A549 (cell line): ENCODE data around the gene NTM. TPM values are rescaled to one million over a fixed set of nuclear protein-coding genes. Genes with fewer than 3 reads are reported as not detected.

Source experiments
- ATAC-seq, 2 experiments: fragments of 200-7000 bp in 1 of 2; fragments of >200 bp in 1 of 2; cut with Nextera tagmentation in 1 of 2; cut with Tn5 transposase in 1 of 2; 3 replicates each; pipeline versions ENCODE4 v1.8.0 to v1.9.1; 2018 to 2020; ENCODE audit warnings: mild to moderate bottlenecking in 1 of 2, moderate library complexity in 1 of 2
- CTCF ChIA-PET: fragments of 300-600 bp; sonication (Branson Sonifier 250); formaldehyde crosslinking; extraction: SDS; loops from one replicate; lab custom pipeline; 2021; ENCODE audit warnings: antibody characterized with exemption, inconsistent platforms; lab: Yijun Ruan, JAX
- POLR2A ChIA-PET: fragments of 350-600 bp; formaldehyde crosslinking; extraction: SDS; loops from one replicate; lab custom pipeline; 2021; ENCODE audit warnings: antibody characterized with exemption, inconsistent platforms; lab: Yijun Ruan, JAX
- DNase-seq, 2 experiments: peaks; one replicate each; pipeline versions ENCODE4 v3.0.0 to v3.0.0-alpha.2; 2011 to 2016; ENCODE audit warnings: low read depth in 1 of 2, low spot score in 1 of 2
- FAIRE-seq: peaks from 2 replicates; lab custom pipeline; 2011; peaks lifted over from hg19 to GRCh38; lab: Jason Lieb, UNC
- H3K27ac ChIP-seq, 2 experiments: fragments of >200 bp; sonication (Bioruptor Twin); formaldehyde crosslinking; 3 replicates each; pipeline ENCODE4 v1.5.1; 2016 to 2017
- H3K4me1 ChIP-seq: fragments of >200 bp; sonication (Bioruptor Twin); formaldehyde crosslinking; 3 replicates; pipeline ENCODE4 v1.6.1; 2016
- H3K4me2 ChIP-seq: fragments of >200 bp; sonication (Bioruptor Twin); formaldehyde crosslinking; 3 replicates; pipeline ENCODE4 v1.6.1; 2016
- H3K4me3 ChIP-seq: fragments of >200 bp; sonication (Bioruptor Twin); formaldehyde crosslinking; 3 replicates; pipeline ENCODE4 v1.5.1; 2016
- H3K9me3 ChIP-seq: fragments of >200 bp; sonication (Bioruptor Twin); formaldehyde crosslinking; 3 replicates; pipeline ENCODE4 v1.6.1; 2016
- BHLHE40 ChIP-seq: IDR thresholded peaks from 2 replicates; pipeline ENCODE4 v1.6.1; 2012; ENCODE audit warnings: low read depth, low read length, inconsistent platforms
- CHD2 ChIP-seq: fragments of 150-350 bp; IDR thresholded peaks from 2 replicates; pipeline ENCODE4 v1.6.1; 2014; ENCODE audit warnings: low read length; ENCODE audit not compliant: partially characterized antibody
- EHF ChIP-seq: fragments of 250-450 bp; sonication (Bioruptor Pico); IDR thresholded peaks from 2 replicates; pipeline ENCODE4 v1.5.0; 2020; ENCODE audit warnings: mild to moderate bottlenecking
- EHMT2 ChIP-seq: fragments of 200-600 bp; sonication (generic); IDR thresholded peaks from 2 replicates; pipeline ENCODE4 v1.6.1; 2016; ENCODE audit warnings: antibody characterized with exemption, low read depth, mild to moderate bottlenecking, moderate library complexity
- ELK1 ChIP-seq: fragments of 150-350 bp; IDR thresholded peaks from 2 replicates; pipeline ENCODE4 v1.6.1; 2014; ENCODE audit warnings: low read depth, mild to moderate bottlenecking, low read length
- ESRRA ChIP-seq: fragments of 150-350 bp; IDR thresholded peaks from 2 replicates; pipeline ENCODE4 v1.6.1; 2014; ENCODE audit warnings: mild to moderate bottlenecking, low read length, borderline replicate concordance
- FOSB ChIP-seq: fragments of 250-450 bp; sonication (Bioruptor Pico); IDR thresholded peaks from 2 replicates; pipeline ENCODE4 v1.5.0; 2020; ENCODE audit warnings: mild to moderate bottlenecking, moderate library complexity
- FOSL2 ChIP-seq, 2 experiments: fragments of 450-650 bp in 1 of 2; fragments of >200 bp in 1 of 2; sonication (Bioruptor Twin) in 1 of 2; formaldehyde crosslinking; IDR thresholded peaks; 2 replicates each; pipeline versions ENCODE4 v1.5.0 to v1.6.1; 2016 to 2020; ENCODE audit warnings: mild to moderate bottlenecking in 1 of 2, moderate library complexity in 1 of 2
- FOXS1 ChIP-seq: fragments of 250-450 bp; sonication (Bioruptor Pico); IDR thresholded peaks from 2 replicates; pipeline ENCODE4 v1.5.0; 2020; ENCODE audit warnings: mild to moderate bottlenecking, moderate library complexity
- JUNB ChIP-seq: fragments of >200 bp; sonication (Bioruptor Twin); formaldehyde crosslinking; IDR thresholded peaks from 2 replicates; pipeline ENCODE4 v1.6.1; 2016
- KDM1A ChIP-seq: fragments of 200-600 bp; sonication (generic); IDR thresholded peaks from 2 replicates; pipeline ENCODE4 v1.6.1; 2016; ENCODE audit warnings: low read depth, mild to moderate bottlenecking
- MAZ ChIP-seq: fragments of 150-350 bp; IDR thresholded peaks from 2 replicates; pipeline ENCODE4 v1.6.1; 2014; ENCODE audit warnings: antibody characterized with exemption, low read depth, low read length, borderline replicate concordance
- NFE2L2 ChIP-seq: fragments of 150-350 bp; conservative IDR thresholded peaks from 2 replicates; pipeline ENCODE4 v1.6.1; 2014; ENCODE audit warnings: low read length
- NPAS2 ChIP-seq: fragments of 250-450 bp; sonication (Bioruptor Pico); IDR thresholded peaks from 2 replicates; pipeline ENCODE4 v1.8.0; 2022; ENCODE audit warnings: mild to moderate bottlenecking, moderate library complexity, borderline replicate concordance
- PHF8 ChIP-seq: fragments of 200-600 bp; sonication (generic); IDR thresholded peaks from 2 replicates; pipeline ENCODE4 v1.6.1; 2016; ENCODE audit warnings: low read depth, mild to moderate bottlenecking, antibody characterized with exemption, moderate library complexity, borderline replicate concordance
- RARB ChIP-seq: fragments of 250-450 bp; sonication (Bioruptor Pico); IDR thresholded peaks from 2 replicates; pipeline ENCODE4 v1.8.0; 2021; ENCODE audit warnings: mild to moderate bottlenecking, moderate library complexity
- REST ChIP-seq: fragments of 200-600 bp; sonication (generic); IDR thresholded peaks from 2 replicates; pipeline ENCODE4 v1.6.1; 2016; ENCODE audit warnings: antibody characterized with exemption, mild to moderate bottlenecking, moderate library complexity
- RNF2 ChIP-seq: fragments of 200-600 bp; sonication (generic); IDR thresholded peaks from 2 replicates; pipeline ENCODE4 v1.6.1; 2016; ENCODE audit warnings: low read depth, mild to moderate bottlenecking, antibody characterized with exemption, moderate library complexity, borderline replicate concordance
- SMC3 ChIP-seq: fragments of >200 bp; sonication (Bioruptor Twin); formaldehyde crosslinking; IDR thresholded peaks from 3 replicates; pipeline ENCODE4 v1.6.1; 2018; ENCODE audit warnings: inconsistent platforms
- ZC3H11A ChIP-seq: fragments of 450-650 bp; IDR thresholded peaks from 2 replicates; pipeline ENCODE4 v1.6.1; 2014; ENCODE audit warnings: antibody characterized with exemption, mild to moderate bottlenecking
- ZNF302 ChIP-seq: fragments of 250-450 bp; sonication (Bioruptor Pico); IDR thresholded peaks from 2 replicates; pipeline ENCODE4 v1.9.0; 2021; ENCODE audit warnings: inconsistent platforms, mild to moderate bottlenecking, moderate library complexity
- ZSCAN20 ChIP-seq: fragments of 250-450 bp; sonication (Bioruptor Pico); IDR thresholded peaks from 2 replicates; pipeline ENCODE4 v1.8.0; 2022; ENCODE audit warnings: mild to moderate bottlenecking, moderate library complexity
- WGBS: methylation state at CpG from one replicate; pipeline ENCODE4 v1.1.6; 2017; ENCODE audit errors: missing lambda C conversion rate; 5-methylcytosine and 5-hydroxymethylcytosine counted together
- polyA plus RNA-seq, 4 experiments: library from polyadenylated mRNA; depleted of rRNA in 3 of 4; stranded (reverse); fragments of >200 nt; fragmentation: RNase III in 1 of 4; extraction: RNeasy Plus Mini Kit Qiagen cat#74134 plus additional on column Dnase treatment in 1 of 4; gene quantifications; 2 replicates in 3 of 4; 3 replicates in 1 of 4; pipeline ENCODE4 v1.2.3, GENCODE V29; 2011 to 2017
- TF ChIP-seq, protein P1 (sequence below): fragments of >200 bp; sonication (Bioruptor Twin); formaldehyde crosslinking; IDR thresholded peaks from 2 replicates; pipeline ENCODE4 v1.6.1; 2016
- TF ChIP-seq, protein P2 (sequence below): fragments of >200 bp; sonication (Bioruptor Twin); formaldehyde crosslinking; IDR thresholded peaks from 3 replicates; pipeline ENCODE4 v1.6.1; 2016
- TF ChIP-seq, protein P3 (sequence below): IDR thresholded peaks from 2 replicates; pipeline ENCODE4 v1.6.1; 2012
- TF ChIP-seq, protein P4 (sequence below): fragments of 450-650 bp; IDR thresholded peaks from 2 replicates; pipeline ENCODE4 v1.6.1; 2014; ENCODE audit warnings: antibody characterized with exemption

NTM gene
- polyA plus RNA-seq, 2 of the 4 experiments (the other 2 are of a cell fraction), result not detected

DNA sequence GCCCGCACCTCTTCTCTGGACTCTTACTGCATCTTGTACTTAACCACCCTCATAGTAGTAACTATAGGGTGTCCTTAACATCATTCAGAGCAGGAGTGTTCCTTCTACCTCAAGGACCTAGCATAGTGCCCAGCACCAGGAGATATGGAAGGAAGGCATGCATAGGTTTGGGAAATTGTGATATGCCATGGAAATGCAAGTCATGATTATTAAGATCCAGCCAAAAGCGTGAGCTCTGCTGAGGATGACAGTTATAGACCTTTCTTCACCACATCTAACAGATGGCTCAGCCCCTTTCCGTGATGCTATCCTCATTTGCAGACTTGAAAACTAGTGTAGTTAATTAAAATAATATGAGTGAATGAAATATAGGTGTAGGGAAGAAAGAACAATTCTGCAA lies 746.1 kb downstream of the NTM start:
- no peak for FAIRE-seq
- H3K4me3 ChIP-seq, result no peak overlapping the region
- ChIA-PET POLR2A (no interaction called here), CTCF (no interaction called here)
- no peak for DNase-seq
- H3K4me2 ChIP-seq, result no peak overlapping the region
- no peaks in the 10 kb centered on the region for H3K9me3 ChIP-seq
- ATAC-seq, result no peak
- H3K4me1 ChIP-seq, result no peaks in the 10 kb centered on the region
- TF ChIP-seq NFE2L2 (peak; percentile 58), SMC3 (no peak)
- 8% methylated on average over 3 of the region's 3 CpGs for WGBS
- H3K27ac ChIP-seq, result no peak overlapping the region

- ATAC-seq (no peak), FAIRE-seq (no peak), DNase-seq (no peak)
- H3K9me3 ChIP-seq, result no peaks in the 10 kb centered on the region
- H3K27ac ChIP-seq, result no peak overlapping the region
- 14% methylated on average over 6 of the region's 6 CpGs for WGBS
- no peaks in the 10 kb centered on the region for H3K4me1 ChIP-seq
- POLR2A ChIA-PET, result no interaction called here
- H3K4me3 ChIP-seq, result no peak overlapping the region
- no peak overlapping the region for H3K4me2 ChIP-seq
- no peak for TF ChIP-seq RARB (CRISPR knock-in tag)
- TF ChIP-seq, protein P1, sequence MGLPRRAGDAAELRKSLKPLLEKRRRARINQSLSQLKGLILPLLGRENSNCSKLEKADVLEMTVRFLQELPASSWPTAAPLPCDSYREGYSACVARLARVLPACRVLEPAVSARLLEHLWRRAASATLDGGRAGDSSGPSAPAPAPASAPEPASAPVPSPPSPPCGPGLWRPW, result no peak
- no peak for TF ChIP-seq EHMT2
- TF ChIP-seq FOSL2 (IDR thresholded peaks at IDR 0.05), result no peak
- no peak for TF ChIP-seq FOSL2 (CRISPR knock-in tag; IDR thresholded peaks at IDR 0.05)
- no peak for TF ChIP-seq CHD2
- no peak for TF ChIP-seq JUNB
- no peak for TF ChIP-seq MAZ
- TF ChIP-seq BHLHE40, result no peak
- no peak for TF ChIP-seq EHF (CRISPR knock-in tag)
- TF ChIP-seq ZC3H11A, result no peak
- no peak for TF ChIP-seq KDM1A
- TF ChIP-seq, protein P2, sequence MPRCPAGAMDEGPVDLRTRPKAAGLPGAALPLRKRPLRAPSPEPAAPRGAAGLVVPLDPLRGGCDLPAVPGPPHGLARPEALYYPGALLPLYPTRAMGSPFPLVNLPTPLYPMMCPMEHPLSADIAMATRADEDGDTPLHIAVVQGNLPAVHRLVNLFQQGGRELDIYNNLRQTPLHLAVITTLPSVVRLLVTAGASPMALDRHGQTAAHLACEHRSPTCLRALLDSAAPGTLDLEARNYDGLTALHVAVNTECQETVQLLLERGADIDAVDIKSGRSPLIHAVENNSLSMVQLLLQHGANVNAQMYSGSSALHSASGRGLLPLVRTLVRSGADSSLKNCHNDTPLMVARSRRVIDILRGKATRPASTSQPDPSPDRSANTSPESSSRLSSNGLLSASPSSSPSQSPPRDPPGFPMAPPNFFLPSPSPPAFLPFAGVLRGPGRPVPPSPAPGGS, result no peak
- TF ChIP-seq NPAS2 (CRISPR knock-in tag), result no peak
- TF ChIP-seq RNF2, result no peak
- no peak for TF ChIP-seq PHF8
- no peak for TF ChIP-seq REST
- no peak for TF ChIP-seq ZSCAN20
- CTCF ChIA-PET, result no interaction called here
Observed at GRCh38 chr11:132118661-132119060, 748.2 kb downstream of the NTM start.

- Histone ChIP-seq H3K9me3 (no peaks in the 10 kb centered on the region), H3K4me1 (no peaks in the 10 kb centered on the region), H3K4me3 (no peak overlapping the region), H3K27ac (no peak overlapping the region), H3K4me2 (no peak overlapping the region)
- POLR2A ChIA-PET, result no interaction called here
- WGBS, result 3% methylated on average over 3 of the region's 4 CpGs
- FAIRE-seq, result no peak
- no peak for ATAC-seq
- DNase-seq, result no peak
- CTCF ChIA-PET, result interaction anchor here (1.3 kb wide), 1 partner anchor 13 kb away, joined by 3 read pairs; no protein-coding TSS in a partner anchor
- TF ChIP-seq FOXS1 (CRISPR knock-in tag), result no peak
- TF ChIP-seq MAZ, result no peak
- no peak for TF ChIP-seq ESRRA
- TF ChIP-seq FOSB (CRISPR knock-in tag), result no peak
- TF ChIP-seq ELK1, result no peak
- no peak for TF ChIP-seq ZNF302 (CRISPR knock-in tag)
- TF ChIP-seq, protein P3, sequence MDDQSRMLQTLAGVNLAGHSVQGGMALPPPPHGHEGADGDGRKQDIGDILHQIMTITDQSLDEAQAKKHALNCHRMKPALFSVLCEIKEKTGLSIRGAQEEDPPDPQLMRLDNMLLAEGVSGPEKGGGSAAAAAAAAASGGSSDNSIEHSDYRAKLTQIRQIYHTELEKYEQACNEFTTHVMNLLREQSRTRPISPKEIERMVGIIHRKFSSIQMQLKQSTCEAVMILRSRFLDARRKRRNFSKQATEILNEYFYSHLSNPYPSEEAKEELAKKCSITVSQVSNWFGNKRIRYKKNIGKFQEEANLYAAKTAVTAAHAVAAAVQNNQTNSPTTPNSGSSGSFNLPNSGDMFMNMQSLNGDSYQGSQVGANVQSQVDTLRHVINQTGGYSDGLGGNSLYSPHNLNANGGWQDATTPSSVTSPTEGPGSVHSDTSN, result no peak
- TF ChIP-seq, protein P4, sequence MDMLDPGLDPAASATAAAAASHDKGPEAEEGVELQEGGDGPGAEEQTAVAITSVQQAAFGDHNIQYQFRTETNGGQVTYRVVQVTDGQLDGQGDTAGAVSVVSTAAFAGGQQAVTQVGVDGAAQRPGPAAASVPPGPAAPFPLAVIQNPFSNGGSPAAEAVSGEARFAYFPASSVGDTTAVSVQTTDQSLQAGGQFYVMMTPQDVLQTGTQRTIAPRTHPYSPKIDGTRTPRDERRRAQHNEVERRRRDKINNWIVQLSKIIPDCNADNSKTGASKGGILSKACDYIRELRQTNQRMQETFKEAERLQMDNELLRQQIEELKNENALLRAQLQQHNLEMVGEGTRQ, result no peak
- no peak for TF ChIP-seq PHF8
Observed at GRCh38 chr11:132119573-132119972, 749.2 kb downstream of the NTM start.
